ENCODE data around the gene OSTM1. TPM values are rescaled to one million over a fixed set of nuclear protein-coding genes. Genes with fewer than 3 reads are reported as not detected.

Gene OSTM1
- total and polyA plus RNA-seq, 10 of the 15 experiments (the other 5 are each of a cell fraction or from before 2014, with no cell fraction given) = 3.0 to 17.1 (median 5.8) TPM

DNA sequence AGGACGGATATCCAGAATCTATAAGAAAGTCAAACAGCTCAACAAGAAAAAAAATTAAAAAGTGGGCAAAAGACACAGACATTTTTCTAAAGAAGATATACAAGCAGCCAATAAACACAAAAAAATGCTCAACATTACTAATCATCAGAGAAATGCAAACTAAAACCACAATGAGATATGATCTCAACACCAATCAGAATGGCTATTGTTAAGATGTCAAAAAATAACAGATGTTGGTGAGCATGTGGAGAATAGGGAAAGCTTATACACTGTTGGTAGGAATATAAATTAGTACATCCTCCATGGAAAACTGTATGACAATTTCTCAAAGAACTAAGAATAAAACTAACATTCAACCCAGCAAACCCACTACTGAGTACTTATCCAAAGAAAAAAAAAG is 23.3 kb upstream of the OSTM1 start:
- Histone ChIP-seq H3K36me3 (ENCODE audit: control insufficient read depth in 2 of 2, insufficient read depth in 2 of 2, low read length in 1 of 2) (no peaks in the 10 kb centered on the region), H4K20me1 (ENCODE audit: control insufficient read depth, insufficient read depth) (no peaks in the 10 kb centered on the region), H3K4me2 (ENCODE audit: control insufficient read depth, insufficient read depth) (no peak overlapping the region), H3K4me3 (no peak overlapping the region), H3K79me2 (ENCODE audit: control insufficient read depth, insufficient read depth, low read length) (no peaks in the 10 kb centered on the region), H2AFZ (ENCODE audit: control insufficient read depth, low read depth, low read length) (no peak overlapping the region), H3K27ac (ENCODE audit: control insufficient read depth, insufficient read depth) (no peak overlapping the region), H3K4me1 (ENCODE audit: control insufficient read depth, insufficient read depth, low read length) (no peaks in the 10 kb centered on the region), H3K9ac (ENCODE audit: control insufficient read depth, insufficient read depth, low read length) (no peak overlapping the region), H3K9me3 (replicated peaks; ENCODE audit: control insufficient read depth, insufficient read depth, low read length) (no peaks in the 10 kb centered on the region), H3K27me3 (replicated peaks in 1 of 2; ENCODE audit: control insufficient read depth in 2 of 2, insufficient read depth in 2 of 2, low read length in 1 of 2) (no peaks in the 10 kb centered on the region)
- 53% methylated on average over 1 of the region's 1 CpG for WGBS (ENCODE audit: insufficient coverage, insufficient replicate concordance, low lambda C conversion rate, missing lambda C conversion rate)
- ATAC-seq = no peak
- FAIRE-seq = no peak
- no peak for DNase-seq (ENCODE audit: low read depth, low spot score)
- ChIA-PET SMC1A (ENCODE audit: uncharacterized antibody, unreplicated experiment) (no interaction called here), CTCF (no interaction called here), RAD21 (ENCODE audit: unreplicated experiment) (interaction anchor here (0.6 kb wide), 1 partner anchor 1338 kb away, joined by 3 read pairs; no protein-coding TSS in a partner anchor), POLR2A (no interaction called here)
- in situ Hi-C loops (cut with MboI) = no loop called here
- intact Hi-C loops (cut with micrococcal nuclease; ENCODE audit: unreplicated experiment) = no loop called here
- no peak for TF ChIP-seq STAT1 (conservative IDR thresholded peaks at IDR 0.05)
- TF ChIP-seq, protein P1, sequence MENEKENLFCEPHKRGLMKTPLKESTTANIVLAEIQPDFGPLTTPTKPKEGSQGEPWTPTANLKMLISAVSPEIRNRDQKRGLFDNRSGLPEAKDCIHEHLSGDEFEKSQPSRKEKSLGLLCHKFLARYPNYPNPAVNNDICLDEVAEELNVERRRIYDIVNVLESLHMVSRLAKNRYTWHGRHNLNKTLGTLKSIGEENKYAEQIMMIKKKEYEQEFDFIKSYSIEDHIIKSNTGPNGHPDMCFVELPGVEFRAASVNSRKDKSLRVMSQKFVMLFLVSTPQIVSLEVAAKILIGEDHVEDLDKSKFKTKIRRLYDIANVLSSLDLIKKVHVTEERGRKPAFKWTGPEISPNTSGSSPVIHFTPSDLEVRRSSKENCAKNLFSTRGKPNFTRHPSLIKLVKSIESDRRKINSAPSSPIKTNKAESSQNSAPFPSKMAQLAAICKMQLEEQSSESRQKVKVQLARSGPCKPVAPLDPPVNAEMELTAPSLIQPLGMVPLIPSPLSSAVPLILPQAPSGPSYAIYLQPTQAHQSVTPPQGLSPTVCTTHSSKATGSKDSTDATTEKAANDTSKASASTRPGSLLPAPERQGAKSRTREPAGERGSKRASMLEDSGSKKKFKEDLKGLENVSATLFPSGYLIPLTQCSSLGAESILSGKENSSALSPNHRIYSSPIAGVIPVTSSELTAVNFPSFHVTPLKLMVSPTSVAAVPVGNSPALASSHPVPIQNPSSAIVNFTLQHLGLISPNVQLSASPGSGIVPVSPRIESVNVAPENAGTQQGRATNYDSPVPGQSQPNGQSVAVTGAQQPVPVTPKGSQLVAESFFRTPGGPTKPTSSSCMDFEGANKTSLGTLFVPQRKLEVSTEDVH (IDR thresholded peaks at IDR 0.05; ENCODE audit: low read depth, partially characterized antibody) = no peak
- no peak for TF ChIP-seq YY1 (IDR thresholded peaks at IDR 0.05; ENCODE audit: low read depth, low read length)
- no peak for TF ChIP-seq SUZ12 (IDR thresholded peaks at IDR 0.05; ENCODE audit: unreplicated experiment)
- TF ChIP-seq E2F4 (IDR thresholded peaks at IDR 0.05; ENCODE audit: low read depth, low read length) = no peak
- TF ChIP-seq MTA2 (IDR thresholded peaks at IDR 0.05; ENCODE audit: low read depth) = no peak
- no TSS peak for BruUV-seq (replicated peaks)
